Loucy (cell line): Measurements from ENCODE around the gene TTC13.
"Not testable (repeated sequence)": the region's sequence is repeated elsewhere in the genome, so short reads cannot be mapped to it uniquely, and the experiment has no call there.

Experiments used
- H2AFZ ChIP-seq: fragments of 200-600 bp; sonication (generic); 2 replicates; pipeline ENCODE4 v1.6.0; 2016; ENCODE audit warnings: antibody characterized with exemption, mild to moderate bottlenecking, low read length, moderate library complexity
- H3F3A ChIP-seq: fragments of 200-600 bp; 2 replicates; pipeline ENCODE4 v1.6.0; 2016; ENCODE audit warnings: antibody characterized with exemption, low read depth, mild to moderate bottlenecking
- H3K27me3 ChIP-seq: fragments of 200-600 bp; sonication (generic); 2 replicates; pipeline ENCODE4 v1.6.1; 2014; ENCODE audit warnings: low read length, mild to moderate bottlenecking; ENCODE audit not compliant: insufficient read depth, poor library complexity, severe bottlenecking
- H3K36me3 ChIP-seq: fragments of 200-600 bp; sonication (generic); 2 replicates; pipeline ENCODE4 v1.6.1; 2016; ENCODE audit warnings: low read length; ENCODE audit not compliant: insufficient read depth
- H3K4me1 ChIP-seq: fragments of 200-600 bp; sonication (generic); 2 replicates; pipeline ENCODE4 v1.5.1; 2014; ENCODE audit warnings: low read length, mild to moderate bottlenecking; ENCODE audit not compliant: insufficient read depth, poor library complexity, severe bottlenecking
- H3K4me2 ChIP-seq: fragments of 200-600 bp; sonication (generic); 2 replicates; pipeline ENCODE4 v1.6.0; 2014; ENCODE audit warnings: antibody characterized with exemption, low read length, low read depth, mild to moderate bottlenecking; ENCODE audit not compliant: poor library complexity, severe bottlenecking
- H3K4me3 ChIP-seq: fragments of 200-600 bp; sonication (generic); 2 replicates; pipeline ENCODE4 v1.5.1; 2014; ENCODE audit warnings: low read length, mild to moderate bottlenecking, mixed read lengths; ENCODE audit not compliant: poor library complexity, severe bottlenecking
- H3K79me2 ChIP-seq: fragments of 200-600 bp; sonication (generic); 2 replicates; pipeline ENCODE4 v1.6.1; 2014; ENCODE audit warnings: low read length; ENCODE audit not compliant: insufficient read depth
- H3K9ac ChIP-seq: fragments of 200-600 bp; sonication (generic); 2 replicates; pipeline ENCODE4 v1.6.0; 2014; ENCODE audit warnings: mild to moderate bottlenecking, low read depth, low read length, moderate library complexity; ENCODE audit not compliant: poor library complexity, severe bottlenecking
- H3K9me2 ChIP-seq: fragments of 200-600 bp; sonication (generic); replicated peaks from 2 replicates; pipeline ENCODE4 v1.6.1; 2016; ENCODE audit warnings: low read depth, low read length, mixed read lengths
- H3K9me3 ChIP-seq: fragments of 200-600 bp; sonication (generic); 2 replicates; pipeline ENCODE4 v1.6.1; 2014; ENCODE audit warnings: mild to moderate bottlenecking, antibody characterized with exemption, low read length, low read depth; ENCODE audit not compliant: insufficient read depth
- H4K20me1 ChIP-seq: fragments of 200-600 bp; sonication (generic); 2 replicates; pipeline ENCODE4 v1.6.0; 2014; ENCODE audit warnings: antibody characterized with exemption, low read length, mild to moderate bottlenecking; ENCODE audit not compliant: insufficient read depth, poor library complexity, severe bottlenecking
- EZH2phosphoT487 ChIP-seq: fragments of 200-600 bp; IDR thresholded peaks from 2 replicates; pipeline ENCODE4 v1.6.1; 2018; ENCODE audit warnings: antibody characterized with exemption, mild to moderate bottlenecking, moderate library complexity, borderline replicate concordance
- TF ChIP-seq, protein P1 (sequence below): fragments of 200-600 bp; sonication (generic); conservative IDR thresholded peaks from 2 replicates; pipeline ENCODE4 v1.5.1; 2014; ENCODE audit warnings: mild to moderate bottlenecking, antibody characterized with exemption, low read length

TTC13 gene

DNA sequence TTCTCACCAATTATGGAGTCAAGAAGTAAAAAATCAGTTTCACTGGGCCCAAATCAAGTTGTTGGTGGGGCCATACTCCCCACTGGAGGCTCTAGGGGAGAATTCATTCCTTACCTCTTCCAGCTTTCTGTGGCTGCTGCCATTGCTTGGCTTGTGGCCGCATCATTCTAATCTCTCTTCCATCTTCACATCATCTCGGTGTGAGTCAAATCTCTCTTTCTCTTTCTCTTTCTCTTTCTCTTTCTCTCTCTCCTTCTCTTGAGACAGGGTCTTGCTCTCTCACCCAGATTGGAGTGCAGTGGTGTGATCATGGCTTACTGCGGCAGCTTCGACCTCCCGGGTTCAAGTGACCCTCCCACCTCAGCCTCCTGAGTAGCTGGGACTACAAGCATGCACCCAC lies 33.3 kb upstream of the TTC13 start:
- H3K36me3 ChIP-seq: no peaks in the 10 kb centered on the region
- H3K27me3 ChIP-seq: no peaks in the 10 kb centered on the region
- no peaks in the 10 kb centered on the region for H3K79me2 ChIP-seq
- no peaks in the 10 kb centered on the region for H4K20me1 ChIP-seq
- H3K4me2 ChIP-seq: no peak overlapping the region
- no peak overlapping the region for H2AFZ ChIP-seq
- H3F3A ChIP-seq: no peaks in the 10 kb centered on the region
- H3K9me3 ChIP-seq: no peaks in the 10 kb centered on the region
- no peaks in the 10 kb centered on the region for H3K9me2 ChIP-seq
- no peak overlapping the region for H3K9ac ChIP-seq
- H3K4me1 ChIP-seq: no peaks in the 10 kb centered on the region
- no peak for TF ChIP-seq EZH2phosphoT487
- TF ChIP-seq, protein P1, sequence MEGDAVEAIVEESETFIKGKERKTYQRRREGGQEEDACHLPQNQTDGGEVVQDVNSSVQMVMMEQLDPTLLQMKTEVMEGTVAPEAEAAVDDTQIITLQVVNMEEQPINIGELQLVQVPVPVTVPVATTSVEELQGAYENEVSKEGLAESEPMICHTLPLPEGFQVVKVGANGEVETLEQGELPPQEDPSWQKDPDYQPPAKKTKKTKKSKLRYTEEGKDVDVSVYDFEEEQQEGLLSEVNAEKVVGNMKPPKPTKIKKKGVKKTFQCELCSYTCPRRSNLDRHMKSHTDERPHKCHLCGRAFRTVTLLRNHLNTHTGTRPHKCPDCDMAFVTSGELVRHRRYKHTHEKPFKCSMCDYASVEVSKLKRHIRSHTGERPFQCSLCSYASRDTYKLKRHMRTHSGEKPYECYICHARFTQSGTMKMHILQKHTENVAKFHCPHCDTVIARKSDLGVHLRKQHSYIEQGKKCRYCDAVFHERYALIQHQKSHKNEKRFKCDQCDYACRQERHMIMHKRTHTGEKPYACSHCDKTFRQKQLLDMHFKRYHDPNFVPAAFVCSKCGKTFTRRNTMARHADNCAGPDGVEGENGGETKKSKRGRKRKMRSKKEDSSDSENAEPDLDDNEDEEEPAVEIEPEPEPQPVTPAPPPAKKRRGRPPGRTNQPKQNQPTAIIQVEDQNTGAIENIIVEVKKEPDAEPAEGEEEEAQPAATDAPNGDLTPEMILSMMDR: no peak
- no peak overlapping the region for H3K4me3 ChIP-seq

DNA sequence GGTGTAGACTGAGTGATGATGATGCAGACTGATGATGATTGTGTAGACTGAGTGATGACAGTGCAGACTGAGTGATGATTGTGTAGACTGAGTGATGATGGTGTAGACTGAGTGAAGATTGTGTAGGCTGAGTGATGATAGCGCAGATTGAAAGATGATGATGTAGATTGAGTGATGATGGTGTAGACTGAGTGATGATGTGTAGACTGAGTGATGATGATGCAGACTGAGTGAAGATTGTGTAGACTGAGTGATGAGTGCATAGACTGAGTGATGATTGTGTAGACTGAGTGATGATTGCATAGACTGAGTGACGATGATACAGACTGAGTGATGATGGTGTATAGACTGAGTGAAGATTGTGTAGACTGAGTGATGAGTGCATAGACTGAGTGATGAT lies 32.7 kb upstream of the TTC13 start:
- Histone ChIP-seq H3K4me1 (no peaks in the 10 kb centered on the region), H3K79me2 (no peaks in the 10 kb centered on the region), H3F3A (no peaks in the 10 kb centered on the region), H4K20me1 (no peaks in the 10 kb centered on the region), H3K9me3 (no peaks in the 10 kb centered on the region), H3K36me3 (no peaks in the 10 kb centered on the region), H3K27me3 (no peaks in the 10 kb centered on the region), H3K4me2 (no peak overlapping the region), H3K9ac (no peak overlapping the region), H2AFZ (no peak overlapping the region), H3K9me2 (no peaks in the 10 kb centered on the region), H3K4me3 (no peak overlapping the region)
- TF ChIP-seq, protein P1: no peak
- no peak for TF ChIP-seq EZH2phosphoT487

- H2AFZ ChIP-seq, H3K27me3 ChIP-seq, H3K4me3 ChIP-seq, H3K9me3 ChIP-seq, H3K4me2 ChIP-seq, H3K9me2 ChIP-seq, H3K4me1 ChIP-seq, H3K36me3 ChIP-seq, H3K9ac ChIP-seq, H4K20me1 ChIP-seq, H3F3A ChIP-seq, H3K79me2 ChIP-seq: not testable (repeated sequence)
Observed at GRCh38 chr1:231007535-231007934, 28.9 kb upstream of the TTC13 start.

GRCh38 chr1:231001892-231002291 lies 23.2 kb upstream of the TTC13 start:
- H3K9ac ChIP-seq: no peak overlapping the region
- no peak overlapping the region for H3K4me3 ChIP-seq
- H2AFZ ChIP-seq: no peak overlapping the region
- H3K4me2 ChIP-seq: no peak overlapping the region
- no peaks in the 10 kb centered on the region for H4K20me1 ChIP-seq
- peaks cover 4% of the 10 kb centered on the region; the same call in 1 of the 2 replicates for H3K9me3 ChIP-seq
- H3F3A ChIP-seq: no peaks in the 10 kb centered on the region
- no peaks in the 10 kb centered on the region for H3K4me1 ChIP-seq
- no peaks in the 10 kb centered on the region for H3K79me2 ChIP-seq
- no peaks in the 10 kb centered on the region; the same call in 1 of the 2 replicates for H3K36me3 ChIP-seq
- H3K27me3 ChIP-seq: no peaks in the 10 kb centered on the region
- H3K9me2 ChIP-seq: no peaks in the 10 kb centered on the region
- no peak for TF ChIP-seq EZH2phosphoT487
- TF ChIP-seq, protein P1: no peak
